ENCODE results near the gene OMP.

DNA sequence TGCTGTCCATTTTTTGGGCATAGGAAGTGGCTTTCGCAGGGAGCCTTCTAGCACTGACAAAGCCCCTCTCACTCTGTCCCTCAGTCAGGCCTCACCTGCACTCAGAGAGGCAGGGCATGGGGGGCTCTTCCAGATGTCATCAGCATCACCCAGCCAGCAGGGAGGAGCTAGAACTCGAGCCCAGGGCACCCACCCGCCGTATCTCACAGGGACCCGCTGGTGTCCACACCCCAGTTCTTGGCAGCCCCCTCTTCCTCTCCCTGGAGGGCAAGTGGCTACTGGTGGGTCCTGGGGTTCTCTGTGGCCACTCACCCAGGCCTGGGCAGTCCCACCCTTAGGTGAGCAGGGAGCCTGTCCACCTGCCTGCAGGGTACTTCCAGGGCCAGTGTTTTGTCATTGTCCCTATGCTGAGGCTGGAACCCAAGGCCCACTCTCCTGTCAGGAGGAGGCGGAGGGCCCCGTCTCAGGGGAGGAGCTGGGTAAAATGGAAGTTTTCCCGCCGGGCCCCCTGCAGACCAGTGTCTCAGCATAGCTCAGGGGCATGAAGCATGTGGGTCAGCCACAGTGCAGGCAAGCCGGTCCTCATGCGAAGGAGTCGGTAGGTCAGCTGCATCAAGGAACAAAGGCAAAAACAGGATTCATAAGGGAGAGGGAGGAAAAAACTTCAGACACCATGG, 47.2 kb downstream of the OMP start:
- TF ChIP-seq POLR2A (IDR thresholded peaks at IDR 0.05; ENCODE audit: low read depth, low read length), result no peak
- no peak for TF ChIP-seq POLR2AphosphoS5 (IDR thresholded peaks at IDR 0.05; ENCODE audit: low read depth, low read length)
- TF ChIP-seq TAF1 (IDR thresholded peaks at IDR 0.05; ENCODE audit: borderline replicate concordance, low read depth, low read length), result no peak

All from GM12892 (cell line).